ENCODE results near the gene CENPA.
"Not testable (repeated sequence)": the region's sequence is repeated elsewhere in the genome, so short reads cannot be mapped to it uniquely, and the experiment has no call there.

- TF ChIP-seq CTCF (IDR thresholded peaks at IDR 0.05); EP300 (IDR thresholded peaks at IDR 0.05); POLR2A (IDR thresholded peaks at IDR 0.05; ENCODE audit: low read depth); POLR2AphosphoS5 (IDR thresholded peaks at IDR 0.05): not testable (repeated sequence)
These were observed 28.4 kb downstream of the CENPA start for GRCh38 chr2:26814072-26814765.

Data from esophagus muscularis mucosa (tissue), 4 donors.